Activated T-cell treated with anti-CD3 and anti-CD28 coated beads for 1 hour (primary cell): Measurements from ENCODE around the gene ME1.
A peak's percentile ranks its signal among the peaks of the same experiment; 100 is the strongest.
"Not testable (repeated sequence)": the region's sequence is repeated elsewhere in the genome, so short reads cannot be mapped to it uniquely, and the experiment has no call there.

ENCODE experiments used
- DNase-seq: peaks from one replicate; pipeline ENCODE4 v3.0.0-alpha.2; 2020; ENCODE audit warnings: low read depth

Gene ME1

GRCh38 chr6:83256719-83257118, 174.1 kb downstream of the ME1 start:
- not testable (repeated sequence) for DNase-seq

GRCh38 chr6:83252719-83253118, 178.1 kb downstream of the ME1 start:
- no peak for DNase-seq

- no peak for DNase-seq
These were observed 180.6 kb downstream of the ME1 start for GRCh38 chr6:83250235-83250634.

DNA sequence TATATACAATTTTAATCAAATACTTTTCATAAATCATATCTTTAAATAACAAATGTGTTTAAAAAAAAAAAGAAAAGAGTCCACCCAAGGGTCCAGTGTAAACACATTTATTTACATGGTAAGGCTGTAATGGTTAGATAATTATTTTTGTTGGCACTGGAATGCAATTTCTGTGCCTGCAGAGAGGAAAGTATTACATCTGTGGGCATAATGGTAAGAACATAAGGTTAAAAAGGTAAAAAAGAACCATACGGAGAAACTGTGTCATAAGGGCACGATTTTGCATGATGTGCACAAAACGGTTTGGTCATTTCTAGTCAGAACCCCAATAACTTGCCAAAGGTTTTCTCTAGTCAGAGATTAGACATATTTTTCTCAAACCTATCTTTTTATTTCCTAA, 183.4 kb downstream of the ME1 start:
- DNase-seq, result no peak

GRCh38 chr6:83231146-83231545, 199.7 kb downstream of the ME1 start:
- DNase-seq, result no peak

DNA sequence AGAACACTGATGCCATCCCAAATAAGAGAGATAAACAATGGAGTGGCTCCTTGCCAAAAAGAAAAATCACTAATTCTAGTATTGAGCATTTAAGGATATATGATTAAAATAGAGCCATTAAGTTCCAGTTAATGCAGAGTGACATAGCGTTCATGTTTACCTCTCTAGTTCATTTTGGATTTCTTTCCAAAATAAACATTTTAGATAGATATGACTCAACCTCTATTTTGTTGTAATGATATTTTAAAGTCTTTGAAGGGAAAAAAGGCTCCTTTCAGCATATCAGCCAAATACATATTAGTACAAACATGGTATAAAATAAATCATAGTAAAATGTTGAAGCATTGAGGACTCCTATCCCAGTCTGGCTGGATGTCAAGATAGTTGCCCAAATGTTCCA, 204.3 kb downstream of the ME1 start:
- DNase-seq, result no peak

GRCh38 chr6:83221889-83222479, 208.9 kb downstream of the ME1 start:
- DNase-seq, result no peak

DNA sequence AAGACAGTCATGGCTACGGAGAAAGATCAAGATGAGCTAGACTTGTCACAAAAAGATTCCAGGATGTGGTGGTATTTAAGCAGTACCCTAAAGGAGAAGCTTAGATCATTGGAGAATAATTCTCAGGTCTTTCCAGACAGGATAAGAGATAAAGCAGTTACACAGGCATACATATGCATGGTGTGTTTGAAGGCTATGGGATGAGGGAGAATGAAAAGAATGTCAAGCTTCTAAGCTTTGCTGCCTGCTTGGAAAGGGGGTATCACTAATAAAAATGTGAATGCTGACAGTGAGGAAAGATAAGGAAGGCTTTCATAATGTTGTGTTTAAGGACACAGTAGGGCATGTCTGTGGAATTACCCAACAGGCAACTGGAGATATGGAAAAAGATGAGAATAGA, 209.6 kb downstream of the ME1 start:
- DNase-seq, result no peak

- no peak for DNase-seq
These were observed 210.7 kb downstream of the ME1 start for GRCh38 chr6:83220121-83220520.

DNA sequence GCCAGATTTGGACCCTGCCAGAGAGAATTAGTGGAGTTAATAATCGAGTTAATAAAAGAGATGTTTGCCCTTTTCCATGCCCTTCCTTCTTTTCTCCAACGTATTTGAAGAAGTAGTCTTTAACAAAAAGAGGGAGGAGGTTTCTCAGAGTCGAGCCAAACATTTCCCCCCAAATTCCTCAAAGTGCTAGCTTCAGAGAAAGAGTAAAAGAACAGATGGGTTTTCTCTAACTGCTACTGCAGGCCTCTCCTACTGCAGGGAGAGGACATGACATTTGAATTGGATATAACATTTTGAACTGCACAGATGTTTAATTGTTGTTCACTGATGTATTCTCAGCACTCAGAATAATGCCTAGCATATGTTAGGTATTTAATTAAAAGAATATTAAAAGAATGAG, 212.2 kb downstream of the ME1 start:
- no peak for DNase-seq

GRCh38 chr6:83216806-83217205, 214.0 kb downstream of the ME1 start:
- DNase-seq, result no peak

GRCh38 chr6:83215131-83216047, 215.5 kb downstream of the ME1 start:
- DNase-seq, result peak; percentile 22

DNA sequence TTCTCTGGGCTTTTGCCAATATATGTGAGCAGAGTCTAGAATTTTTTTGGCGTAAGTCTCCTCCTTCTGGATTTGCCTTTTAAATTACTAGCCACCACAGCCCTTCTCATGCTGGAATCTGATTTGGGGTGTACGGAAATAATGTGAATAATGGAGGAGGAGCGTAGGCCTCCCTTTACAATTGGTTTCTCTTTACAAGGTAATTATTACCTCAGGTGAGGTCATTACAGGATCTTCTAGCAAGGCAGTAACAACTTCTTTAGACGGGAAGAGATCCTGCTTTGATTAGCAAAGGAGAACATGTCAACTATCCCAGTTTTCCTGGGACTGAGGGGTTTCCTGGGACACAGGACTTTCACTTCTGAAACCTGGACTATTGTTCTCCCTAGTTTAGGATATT, 228.8 kb downstream of the ME1 start:
- DNase-seq, result no peak

- no peak for DNase-seq
These were observed 231.0 kb downstream of the ME1 start for GRCh38 chr6:83199863-83200225.

DNA sequence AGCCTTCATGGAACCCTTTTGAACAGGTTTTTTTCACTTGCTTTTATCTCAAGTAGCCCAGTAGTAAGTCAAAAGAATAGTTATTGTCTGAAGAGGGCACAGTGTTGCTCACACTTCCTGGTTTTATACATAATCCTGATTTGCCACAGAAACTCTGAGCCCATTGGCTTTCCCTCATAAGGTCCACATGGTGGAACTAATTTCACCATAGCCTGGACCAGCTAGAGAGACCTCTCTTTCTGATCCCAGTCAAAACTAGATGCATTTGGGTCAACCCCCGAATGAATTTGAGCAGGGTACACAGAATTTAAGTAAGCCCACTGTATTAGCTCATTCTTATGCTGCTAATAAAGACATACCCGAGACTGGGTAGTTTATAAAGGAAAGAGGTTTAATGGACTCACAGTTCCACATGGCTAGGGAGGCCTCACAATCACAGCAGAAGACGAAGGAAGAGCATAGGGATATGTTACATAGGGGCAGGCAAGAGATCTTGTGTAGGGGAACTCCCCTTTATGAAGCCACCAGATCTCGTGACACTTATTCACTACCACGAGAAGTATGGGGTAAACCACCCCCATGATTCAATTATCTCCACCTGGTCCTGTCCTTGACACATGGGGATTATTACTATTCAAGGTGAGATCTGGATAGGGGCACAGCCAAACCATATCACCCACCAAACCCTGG, 231.5 kb downstream of the ME1 start:
- no peak for DNase-seq

DNA sequence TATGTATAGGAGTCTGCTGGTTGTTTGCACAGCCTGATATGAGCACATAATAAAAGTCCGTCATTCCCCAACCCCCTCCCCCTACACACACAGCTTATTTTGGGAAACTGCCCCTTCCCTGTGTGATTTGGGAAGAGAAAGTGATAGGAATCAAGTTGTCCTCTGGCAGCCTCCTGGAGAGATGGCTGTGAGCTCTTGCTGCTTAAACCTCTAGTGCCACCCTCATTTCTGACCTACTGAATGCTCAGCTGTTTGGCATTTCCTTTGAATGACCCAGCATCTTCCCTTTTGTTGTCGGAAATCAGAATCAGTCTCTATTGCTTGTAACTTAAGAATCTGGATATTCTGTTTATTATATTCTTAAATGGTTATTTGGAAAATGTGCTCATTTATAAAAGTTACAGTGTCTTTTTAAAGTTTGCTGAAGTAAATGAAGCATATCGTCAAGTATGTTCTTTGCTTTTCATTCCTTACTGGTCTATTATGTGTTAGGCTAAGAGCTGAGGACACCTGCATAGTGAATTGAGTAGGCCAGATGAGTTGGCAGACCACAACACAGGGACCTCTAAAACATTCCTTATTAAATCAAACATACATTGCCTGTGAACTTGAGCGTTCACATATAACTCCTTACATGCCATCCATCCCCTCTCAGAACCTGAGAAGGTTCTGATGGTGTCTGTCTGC, 232.2 kb downstream of the ME1 start:
- DNase-seq, result no peak

GRCh38 chr6:83193747-83194566, 236.9 kb downstream of the ME1 start:
- no peak for DNase-seq

GRCh38 chr6:83192871-83193746, 237.7 kb downstream of the ME1 start, which contains the start of the genes PGM3 and RWDD2A:
TSS of gene PGM3 (minus strand) at chr6:83193265. CDS start at chr6:83191012, 2,253 bp downstream.
TSS of gene RWDD2A (plus strand) at chr6:83193357. CDS start at chr6:83194452, 1,095 bp downstream.
- peak; percentile 83 for DNase-seq

DNA sequence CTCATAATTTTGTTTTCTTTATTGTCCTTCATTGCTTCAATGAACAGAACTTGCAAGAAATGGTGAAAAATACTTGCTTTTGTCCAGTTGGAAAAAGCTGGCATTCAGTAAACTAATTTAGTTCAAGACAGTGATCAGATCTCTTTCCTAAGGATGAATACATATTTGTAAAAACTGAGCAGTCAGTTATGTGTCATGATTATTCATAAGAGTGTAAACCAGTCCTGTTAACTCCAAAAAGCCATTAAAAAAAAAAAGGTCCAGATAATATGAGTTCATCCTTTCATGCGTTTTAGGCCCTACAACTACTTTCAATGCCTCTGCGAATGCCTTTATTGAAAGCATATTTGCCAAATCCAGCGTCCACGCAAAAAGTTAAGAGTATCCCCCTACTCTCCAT, 238.4 kb downstream of the ME1 start:
- no peak for DNase-seq

- not testable (repeated sequence) for DNase-seq
These were observed 238.9 kb downstream of the ME1 start for GRCh38 chr6:83191974-83192373.
